ENCODE data around the gene SLC13A1.

Gene SLC13A1

DNA sequence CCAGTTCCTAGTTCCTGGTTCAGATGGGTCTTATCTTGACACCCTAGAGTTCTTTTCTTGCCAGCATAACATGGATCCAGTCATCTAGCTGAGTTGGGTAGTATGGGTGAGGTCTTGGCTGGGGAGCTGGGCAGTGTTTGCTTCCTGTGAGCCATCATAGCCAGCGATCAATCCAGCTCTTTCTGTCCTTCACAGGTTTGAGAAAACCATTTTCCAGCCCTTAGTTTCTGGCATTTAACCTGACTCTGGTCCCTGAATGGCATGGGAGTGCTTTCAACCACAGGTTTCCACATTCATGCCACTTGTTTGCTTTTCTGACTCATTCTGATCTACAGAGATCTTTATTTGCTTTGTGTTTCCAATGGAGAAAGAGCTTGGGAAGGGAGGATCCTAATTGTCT lies 8.6 kb downstream of the SLC13A1 start:
- DNase-seq = no peak

DNA sequence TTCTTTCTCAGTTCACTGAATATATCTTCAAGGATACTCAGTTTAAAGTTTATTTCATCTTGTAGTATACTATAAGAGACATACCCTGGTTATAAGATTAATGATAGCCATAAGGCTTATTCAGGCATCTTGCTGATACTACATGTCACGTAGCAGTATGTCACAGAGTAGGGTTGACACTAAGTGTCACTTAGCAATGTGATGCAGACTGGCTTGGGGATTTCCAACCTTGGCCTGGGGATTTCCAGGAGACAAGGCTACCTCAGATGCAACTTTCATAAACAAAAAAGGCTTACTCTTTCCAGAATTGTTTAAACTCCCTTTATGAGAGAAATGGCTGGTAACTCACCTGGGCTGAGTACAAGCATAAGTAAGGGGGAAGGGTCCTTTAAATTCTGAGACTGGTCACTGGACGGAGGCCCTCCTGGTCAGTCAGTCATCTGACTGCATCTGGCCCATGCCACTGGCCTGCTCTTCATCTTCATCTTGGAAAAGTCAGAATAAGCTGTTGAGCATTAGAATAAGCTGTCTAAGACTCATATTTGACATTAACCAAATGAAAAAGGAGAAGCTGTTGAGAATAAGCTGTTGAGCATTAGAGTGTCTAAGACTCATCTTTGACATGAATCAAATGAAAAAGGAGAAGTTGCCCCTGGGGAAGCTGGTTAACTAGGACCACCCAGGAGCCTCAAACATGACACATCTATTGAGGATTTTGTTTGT lies 9.5 kb downstream of the SLC13A1 start:
- DNase-seq = no peak

DNA sequence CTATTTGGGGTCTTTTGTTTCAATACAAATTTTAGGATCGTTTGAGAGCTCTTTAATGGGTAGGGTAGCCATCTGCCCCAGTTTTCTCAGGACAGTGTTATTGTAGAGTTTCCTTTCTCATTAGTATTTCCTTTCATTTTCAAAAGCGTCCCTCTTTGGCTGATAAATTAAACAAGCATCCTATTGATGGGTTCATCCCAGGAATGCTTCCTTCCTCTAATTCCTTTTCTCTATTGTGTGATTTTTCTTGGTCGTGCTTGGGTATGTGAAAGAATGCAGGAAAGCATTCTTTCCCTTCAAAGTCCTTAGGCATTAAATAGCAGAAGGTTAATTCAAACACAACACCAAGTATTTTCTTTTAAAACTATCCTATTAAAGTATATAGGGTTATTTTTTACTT lies 14.0 kb downstream of the SLC13A1 start:
- no peak for DNase-seq

DNA sequence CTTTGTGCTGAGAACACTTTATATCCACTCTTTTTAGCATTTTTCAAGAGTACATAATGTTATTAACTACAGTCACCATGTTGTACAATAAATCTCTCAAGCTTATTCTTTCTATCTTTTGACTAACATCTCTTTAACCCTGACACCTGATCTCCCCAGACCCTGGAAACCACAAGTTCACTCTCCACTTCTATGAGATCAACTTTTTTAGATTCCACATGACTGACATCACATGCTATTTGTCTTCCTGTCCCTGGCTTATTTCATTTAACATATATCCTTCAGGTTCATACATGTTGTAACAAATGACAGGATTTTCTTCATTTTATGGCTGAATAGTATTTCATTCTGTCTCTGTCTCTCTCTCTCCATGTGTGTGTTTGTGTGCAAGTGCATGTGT lies 15.5 kb downstream of the SLC13A1 start:
- no peak for DNase-seq

DNA sequence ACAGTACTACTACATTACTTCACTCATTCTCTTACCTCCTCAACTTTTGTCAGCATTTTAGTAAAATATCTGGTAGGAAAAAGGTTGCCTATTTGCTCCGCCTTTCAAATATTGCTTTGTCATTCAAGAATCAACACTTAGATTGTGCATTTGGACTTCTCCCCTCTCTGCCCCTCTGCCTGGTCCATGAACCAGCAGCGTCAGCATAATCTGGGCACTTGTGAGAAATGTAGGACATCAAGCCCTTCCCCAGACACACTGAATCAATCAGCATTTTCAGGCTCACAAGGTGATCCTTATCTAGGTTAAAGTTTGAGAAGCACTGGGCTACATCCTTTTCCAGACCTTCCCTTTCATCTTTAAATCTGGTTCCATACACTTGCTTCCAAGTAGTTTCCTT lies 16.3 kb downstream of the SLC13A1 start:
- no peak for DNase-seq

DNA sequence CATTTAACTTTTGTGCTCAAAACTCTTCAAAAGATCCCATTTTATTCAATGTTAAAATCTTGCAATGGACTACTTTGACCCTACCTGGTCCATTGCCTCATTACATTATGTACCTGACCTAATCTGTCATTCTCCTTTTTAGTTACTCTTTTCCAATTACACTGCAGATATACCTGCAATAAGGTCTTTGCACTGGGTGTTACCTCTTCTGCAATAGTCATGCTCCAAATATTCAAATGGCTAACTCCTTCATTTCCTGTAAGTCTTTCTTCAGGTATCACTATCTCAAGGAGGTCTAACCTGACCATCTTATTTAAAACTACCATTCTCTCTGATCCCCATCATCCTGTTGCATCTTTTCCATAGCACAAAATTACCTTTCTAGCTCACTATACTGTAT lies 22.3 kb downstream of the SLC13A1 start:
- no peak for DNase-seq

DNA sequence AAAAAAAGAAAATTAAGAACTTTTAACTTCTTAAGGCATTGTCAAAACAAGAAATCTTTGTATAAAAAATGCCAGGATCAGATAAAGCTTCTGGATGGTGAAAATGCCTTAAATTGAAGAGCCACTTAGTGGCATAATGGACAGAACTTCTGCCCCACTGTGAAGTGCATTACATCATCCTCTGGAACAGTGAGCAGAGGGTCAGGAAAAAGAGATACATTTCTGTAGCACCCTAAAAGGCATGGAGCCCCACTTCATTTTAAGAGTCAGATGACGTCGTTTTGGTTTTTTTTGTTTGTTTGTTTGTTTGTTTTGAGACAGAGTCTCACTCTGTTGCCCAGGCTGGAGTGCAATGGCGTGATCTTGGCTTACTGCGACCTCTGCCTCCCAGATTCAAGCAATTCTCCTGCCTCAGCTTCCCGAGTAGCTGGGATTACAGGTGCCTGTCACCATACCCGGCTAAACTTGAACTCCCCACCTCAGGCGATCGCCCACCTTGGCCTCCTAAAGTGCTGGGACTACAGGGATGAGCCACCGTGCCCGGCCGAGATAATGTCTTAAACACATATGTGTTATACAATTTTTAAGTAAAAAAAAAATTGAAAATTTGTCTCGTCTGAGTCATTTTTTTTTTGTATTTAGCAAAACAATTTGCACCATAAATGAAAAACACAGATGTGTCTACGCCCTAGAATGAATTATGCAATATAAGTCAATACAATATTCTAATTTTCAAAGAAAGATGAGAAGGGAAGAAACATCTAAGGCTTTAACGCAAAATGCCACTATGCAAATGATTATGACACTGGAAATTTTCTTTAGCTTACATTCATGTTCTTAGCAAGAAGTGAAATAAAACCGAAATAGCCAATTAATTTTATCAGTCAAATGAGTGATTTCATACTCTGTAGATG lies 29.2 kb downstream of the SLC13A1 start:
- DNase-seq = no peak

DNA sequence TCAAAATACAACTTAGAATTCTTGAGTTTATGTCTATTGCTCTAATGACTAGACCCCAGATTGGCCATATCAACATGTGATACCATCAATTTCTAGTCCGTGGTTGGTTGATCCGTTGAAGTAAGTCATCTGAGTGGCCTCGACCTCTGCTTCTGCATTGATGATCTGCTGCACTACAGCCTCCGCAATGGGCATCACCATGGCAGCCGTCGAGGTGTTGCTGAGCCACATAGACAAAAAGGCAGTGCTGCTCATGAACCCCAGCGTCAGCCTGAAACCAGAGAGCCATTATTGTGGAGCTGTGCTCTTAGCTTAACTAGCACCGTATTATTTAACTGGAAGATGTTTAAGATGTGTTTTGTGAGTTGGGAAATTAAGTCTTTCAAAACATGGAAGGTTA lies 30.7 kb downstream of the SLC13A1 start:
- no peak for DNase-seq

DNA sequence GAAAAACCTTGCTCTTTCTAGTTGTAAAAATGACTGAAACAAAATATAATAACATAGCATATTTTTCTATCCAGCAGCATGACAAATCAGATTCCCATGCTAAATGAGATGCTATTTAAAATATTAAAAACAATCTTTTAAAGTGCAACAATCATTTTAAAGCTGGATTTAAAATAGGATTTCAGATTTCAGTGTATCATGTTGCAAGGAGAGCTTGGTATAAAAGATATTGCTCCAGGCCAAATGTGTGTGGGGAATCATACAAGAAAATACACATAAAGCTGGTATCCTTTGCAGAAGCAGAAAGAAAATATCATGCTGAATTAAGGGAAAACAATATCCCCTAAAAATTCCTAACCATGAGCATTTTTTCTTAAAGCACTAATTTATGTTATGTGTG lies 42.2 kb downstream of the SLC13A1 start:
- no peak for DNase-seq

DNA sequence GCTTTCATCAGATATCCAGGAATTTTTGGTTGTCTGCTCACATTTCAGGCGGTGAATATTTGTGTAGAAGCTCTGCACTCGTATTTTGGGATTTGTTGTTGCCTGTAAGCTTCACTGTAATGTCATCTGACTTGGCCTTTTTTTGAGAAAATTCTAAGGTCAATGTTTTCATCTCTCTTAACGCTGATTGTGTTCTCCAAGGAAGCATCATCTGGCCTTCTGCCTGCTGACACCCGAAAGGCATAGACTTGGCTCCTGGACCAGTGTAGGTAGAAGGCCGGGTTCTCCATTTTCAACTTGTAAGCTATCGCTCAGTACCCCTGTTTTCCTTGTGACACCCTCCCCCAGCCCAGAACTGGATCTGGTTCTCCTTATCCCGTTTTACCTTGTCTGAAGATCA lies 44.2 kb downstream of the SLC13A1 start:
- no peak for DNase-seq

DNA sequence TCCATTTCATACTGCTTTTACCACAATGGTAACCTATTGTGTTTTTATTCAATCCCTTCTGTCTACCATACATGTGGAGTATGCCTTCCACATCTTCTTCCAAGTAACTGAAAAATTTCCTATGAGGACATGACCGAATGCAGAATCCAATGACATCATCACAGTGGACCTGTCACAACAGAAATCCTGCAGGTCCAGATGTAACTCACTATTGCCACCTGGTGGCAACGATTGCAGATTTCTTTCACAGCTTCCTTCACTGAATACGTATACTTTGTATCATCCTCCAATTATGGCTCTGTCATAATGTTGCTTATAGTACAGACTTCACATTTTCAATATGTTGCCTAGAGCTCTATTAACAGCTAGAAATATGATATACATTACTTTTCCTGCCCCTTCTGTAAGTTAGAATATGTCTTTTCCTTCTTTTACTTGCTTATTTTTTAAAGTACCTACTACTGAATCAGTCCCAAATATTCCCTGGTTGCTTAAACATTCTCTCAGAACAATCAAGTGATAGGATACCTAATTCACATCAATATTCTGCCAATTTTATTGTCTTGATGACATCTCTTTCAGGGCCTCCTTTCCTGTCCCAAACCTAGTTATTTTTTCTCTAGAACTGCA lies 45.4 kb downstream of the SLC13A1 start:
- peak; percentile 79 for DNase-seq

DNA sequence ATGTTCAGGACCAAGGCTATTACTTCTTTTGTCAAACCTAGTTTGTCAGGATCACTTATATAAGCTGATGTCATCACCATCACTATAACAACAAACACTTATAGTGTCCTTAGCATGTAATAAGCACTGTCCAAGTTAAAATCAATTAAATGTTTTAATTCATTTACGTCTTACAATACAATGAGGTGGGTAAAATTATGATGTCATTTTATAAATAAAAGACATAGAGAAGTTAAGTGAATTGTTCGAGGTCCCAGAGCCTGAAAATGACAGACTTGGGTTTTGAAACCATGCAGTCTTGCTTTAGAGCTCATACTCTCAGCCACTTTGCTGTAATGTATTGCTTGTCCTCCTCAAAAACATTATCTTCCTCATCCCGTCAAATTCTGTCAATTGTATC lies 48.3 kb downstream of the SLC13A1 start:
- DNase-seq = no peak

DNA sequence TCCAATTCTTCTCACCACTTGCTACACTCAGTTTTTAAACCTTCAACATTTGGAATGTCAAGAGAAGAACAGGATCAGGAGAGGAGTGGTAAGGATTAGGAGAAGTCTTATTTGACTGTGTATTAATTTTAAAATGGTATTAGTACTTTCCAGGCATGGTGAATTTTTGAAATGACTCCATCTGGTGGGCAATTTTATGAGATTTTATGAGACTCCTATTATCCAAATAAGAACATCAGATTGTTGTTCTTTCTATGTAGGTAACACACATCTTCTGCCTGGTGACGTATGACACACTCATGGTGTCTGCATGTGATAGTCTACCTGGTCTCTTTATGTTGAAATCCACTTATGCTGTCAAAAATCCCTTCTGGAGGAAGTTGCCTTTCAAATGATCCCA lies 51.0 kb downstream of the SLC13A1 start:
- no peak for DNase-seq

DNA sequence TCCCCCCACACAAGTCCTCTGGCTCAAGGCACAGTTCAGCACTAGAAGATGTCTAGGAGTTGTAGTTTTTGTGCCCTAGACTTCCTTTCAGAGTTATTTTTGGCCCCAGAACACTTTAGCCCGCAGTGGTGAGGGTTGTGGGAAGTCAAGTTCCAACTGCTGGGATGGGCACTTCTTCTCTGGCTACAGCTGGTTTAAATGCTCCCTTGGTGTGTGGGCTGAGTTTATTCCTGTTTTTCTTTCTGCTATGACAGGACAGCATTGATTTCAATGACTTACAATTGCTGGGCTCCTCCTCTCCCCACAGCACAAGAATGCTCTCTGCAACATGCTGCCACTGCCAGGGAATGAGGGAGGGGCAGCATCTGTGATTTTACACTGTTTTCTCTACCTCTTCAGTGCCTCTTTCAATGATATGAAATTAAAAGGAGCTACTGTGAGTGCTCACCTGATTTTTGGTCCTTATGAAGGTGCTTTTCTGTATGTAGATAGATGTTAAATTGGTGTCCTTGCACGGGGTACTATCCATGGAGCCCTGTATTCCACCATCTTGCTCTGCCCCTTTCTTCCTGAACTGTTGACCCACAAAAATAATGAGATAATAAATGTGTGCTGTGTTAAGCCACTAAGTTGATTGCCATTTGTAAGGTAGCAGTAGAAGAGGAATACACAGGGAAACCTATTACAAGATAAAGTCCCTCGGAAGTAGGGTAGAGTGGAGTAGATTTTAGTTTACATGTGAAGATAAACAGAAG lies 56.3 kb downstream of the SLC13A1 start:
- DNase-seq = no peak

DNA sequence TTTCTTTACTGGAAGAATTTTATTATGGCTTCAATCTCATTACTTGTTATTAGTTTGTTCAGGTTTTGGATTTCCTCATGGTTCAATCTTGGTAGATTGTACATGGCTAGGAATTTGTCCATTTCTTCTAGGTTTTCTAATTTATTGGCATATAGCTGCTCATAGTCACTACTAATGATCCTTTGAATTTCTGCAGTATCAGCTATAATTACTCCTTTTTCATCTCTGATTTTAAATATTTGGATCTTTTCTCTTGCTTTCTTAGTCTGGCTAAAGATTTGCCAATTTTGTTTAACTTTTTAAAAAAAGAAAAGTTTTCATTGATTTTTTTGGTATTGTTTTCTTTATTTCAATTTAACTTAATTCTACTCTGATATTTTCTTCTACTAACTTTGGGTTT lies 59.2 kb downstream of the SLC13A1 start:
- DNase-seq = no peak

DNA sequence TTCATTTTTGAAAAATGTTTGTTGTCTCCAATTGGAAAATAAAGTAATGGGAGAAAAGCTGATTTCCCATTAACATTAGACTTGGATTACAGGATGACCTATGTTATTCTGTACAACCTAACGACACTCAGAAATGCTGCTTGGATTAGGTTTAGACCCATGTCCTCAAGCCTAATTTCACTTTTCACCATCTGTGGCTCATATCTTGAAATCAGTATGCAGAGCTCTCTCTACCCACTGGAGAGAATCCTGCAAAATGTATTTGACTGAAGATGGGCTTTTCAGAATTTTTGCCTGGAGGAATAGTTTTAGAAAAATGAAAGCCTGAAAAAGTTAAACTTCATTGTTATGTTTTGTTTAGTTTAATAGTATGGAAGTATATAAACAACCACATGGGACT lies 63.8 kb downstream of the SLC13A1 start:
- DNase-seq = no peak

DNA sequence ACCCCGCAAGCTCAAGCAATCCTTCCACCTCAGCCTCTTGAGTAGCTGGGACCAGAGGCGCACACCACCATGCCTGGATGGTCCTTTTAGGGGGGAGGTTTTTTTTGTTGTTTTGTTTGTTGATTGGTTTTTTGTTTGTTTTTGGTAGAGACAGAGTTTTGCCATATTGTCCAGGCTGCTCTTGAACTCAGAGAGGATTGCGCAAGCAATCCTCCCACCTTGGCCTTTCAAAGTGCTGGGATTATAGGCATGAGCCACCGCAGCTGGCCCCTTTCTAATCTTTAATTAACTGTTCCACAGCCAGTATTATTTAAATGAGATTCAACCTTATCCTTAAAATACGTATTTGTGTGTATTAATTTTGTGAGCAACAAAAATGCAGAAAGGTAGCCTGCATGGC lies 65.8 kb downstream of the SLC13A1 start:
- no peak for DNase-seq

DNA sequence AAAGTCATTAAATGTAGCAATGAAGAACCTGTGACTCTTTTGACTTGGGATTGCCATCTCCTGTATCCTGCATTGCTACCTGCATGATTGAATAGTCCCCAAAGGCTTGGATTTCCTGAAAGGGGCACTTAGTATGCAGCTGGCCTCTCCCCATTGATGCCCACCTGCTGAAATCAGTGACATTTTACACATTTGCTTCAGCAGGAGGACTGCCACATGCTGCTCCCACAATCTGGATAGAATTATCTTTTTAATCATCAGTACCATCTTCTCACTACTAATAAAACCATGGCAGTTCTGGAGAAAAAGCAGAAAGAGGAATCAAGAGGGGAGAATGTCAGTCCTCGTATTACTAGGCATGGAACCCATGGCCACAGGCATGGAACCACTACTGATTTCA lies 67.8 kb downstream of the SLC13A1 start:
- no peak for DNase-seq

DNA sequence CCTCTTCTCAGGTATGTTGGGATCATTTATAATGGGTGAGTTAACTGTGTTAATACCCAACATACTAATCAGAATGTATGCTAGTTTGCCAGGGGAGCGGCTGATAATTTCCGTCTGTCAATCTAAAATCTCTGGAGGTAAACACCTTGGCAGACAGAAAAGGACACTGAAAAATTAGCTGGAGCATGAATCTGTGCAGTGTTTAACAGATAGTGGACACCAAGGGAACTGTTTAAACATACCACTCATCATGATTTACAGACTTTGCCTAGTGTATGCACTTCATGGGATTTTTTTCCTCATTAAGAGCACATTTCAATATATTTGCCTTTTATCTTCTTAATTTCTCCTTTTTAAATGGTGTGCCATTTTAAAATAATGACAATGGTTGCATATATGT lies 68.2 kb downstream of the SLC13A1 start:
- DNase-seq = no peak

DNA sequence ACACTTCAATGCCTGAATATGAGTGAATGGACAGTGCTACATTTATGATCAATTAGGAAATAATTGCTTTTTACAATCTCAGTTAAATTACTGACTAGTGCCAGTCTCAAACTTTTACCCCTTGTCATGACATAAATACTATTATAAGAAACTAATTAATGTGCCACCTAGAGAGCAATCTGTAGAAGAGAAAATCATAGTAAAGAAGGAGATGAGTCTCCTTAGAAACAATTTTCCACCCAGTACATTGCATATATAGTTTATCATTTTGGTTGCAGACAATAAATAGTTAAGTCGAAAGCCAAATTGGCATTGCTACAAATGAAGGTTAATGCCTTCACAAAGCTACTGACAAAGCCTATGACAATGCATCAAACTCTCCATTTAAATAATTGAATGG lies 68.6 kb downstream of the SLC13A1 start:
- no peak for DNase-seq

DNA sequence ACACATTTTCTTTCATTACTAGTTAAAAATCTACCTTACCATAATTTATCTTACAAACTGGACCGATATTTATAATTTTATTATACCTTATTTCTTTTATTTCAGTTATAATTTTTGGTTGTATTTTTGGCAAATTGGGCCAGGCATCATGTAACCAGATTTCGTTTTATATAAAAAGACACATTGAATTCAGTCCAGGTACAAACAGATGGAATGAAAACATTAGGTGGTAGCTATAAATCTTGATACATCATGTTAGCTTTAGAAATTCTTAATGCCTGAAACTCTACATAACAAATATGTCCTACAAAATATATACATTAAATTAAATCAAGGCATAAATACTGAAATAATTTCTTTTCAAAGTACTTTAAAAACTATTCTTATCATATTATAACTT lies 73.1 kb downstream of the SLC13A1 start:
- no peak for DNase-seq

DNA sequence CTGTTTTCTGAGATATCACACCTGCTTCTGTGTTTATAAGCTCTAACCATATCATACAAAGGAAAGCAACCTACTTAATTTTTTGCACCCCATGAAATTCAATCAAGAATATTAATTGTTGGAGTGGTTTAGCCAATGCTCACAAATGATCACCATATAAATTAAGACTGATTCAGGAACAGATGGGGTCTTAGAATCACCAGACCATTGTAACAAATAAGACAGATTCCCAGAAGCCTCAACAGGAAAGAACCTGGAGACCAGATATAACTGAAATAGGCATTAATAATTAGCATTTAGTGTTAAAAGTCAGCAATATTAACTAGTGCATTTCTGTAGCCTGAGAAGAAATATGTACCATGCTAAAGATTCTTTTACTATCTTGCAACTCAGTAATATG lies 73.6 kb downstream of the SLC13A1 start:
- DNase-seq = no peak

DNA sequence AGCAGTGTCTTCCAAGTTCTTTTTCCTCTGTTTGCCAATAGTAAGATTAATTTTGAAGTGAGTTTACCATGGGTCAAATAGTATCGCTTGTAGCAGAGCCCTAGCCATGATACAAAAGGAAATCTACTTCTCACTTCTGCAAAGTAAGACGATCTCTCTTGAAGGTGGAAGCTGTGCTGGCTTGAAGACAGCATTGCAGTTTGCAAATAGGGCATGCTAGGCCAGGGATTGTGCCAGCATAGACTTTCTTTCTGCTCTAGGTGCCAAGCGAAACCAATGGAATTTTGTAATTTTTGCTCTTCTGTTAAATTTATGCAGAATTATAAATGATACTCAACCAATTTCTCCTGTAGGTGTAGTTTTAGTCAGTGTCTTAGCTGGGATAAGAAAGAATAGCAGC lies 74.5 kb downstream of the SLC13A1 start:
- no peak for DNase-seq

Data from NCI-H1436 (cell line).